Activated T-cell treated with anti-CD3 and anti-CD28 coated beads for 4 hours (primary cell): Measurements from ENCODE around the gene EHD3.
A peak's percentile ranks its signal among the peaks of the same experiment; 100 is the strongest.

Source experiments
- DNase-seq: peaks from one replicate; pipeline ENCODE4 v3.0.0-alpha.2; 2020

EHD3 gene

DNA sequence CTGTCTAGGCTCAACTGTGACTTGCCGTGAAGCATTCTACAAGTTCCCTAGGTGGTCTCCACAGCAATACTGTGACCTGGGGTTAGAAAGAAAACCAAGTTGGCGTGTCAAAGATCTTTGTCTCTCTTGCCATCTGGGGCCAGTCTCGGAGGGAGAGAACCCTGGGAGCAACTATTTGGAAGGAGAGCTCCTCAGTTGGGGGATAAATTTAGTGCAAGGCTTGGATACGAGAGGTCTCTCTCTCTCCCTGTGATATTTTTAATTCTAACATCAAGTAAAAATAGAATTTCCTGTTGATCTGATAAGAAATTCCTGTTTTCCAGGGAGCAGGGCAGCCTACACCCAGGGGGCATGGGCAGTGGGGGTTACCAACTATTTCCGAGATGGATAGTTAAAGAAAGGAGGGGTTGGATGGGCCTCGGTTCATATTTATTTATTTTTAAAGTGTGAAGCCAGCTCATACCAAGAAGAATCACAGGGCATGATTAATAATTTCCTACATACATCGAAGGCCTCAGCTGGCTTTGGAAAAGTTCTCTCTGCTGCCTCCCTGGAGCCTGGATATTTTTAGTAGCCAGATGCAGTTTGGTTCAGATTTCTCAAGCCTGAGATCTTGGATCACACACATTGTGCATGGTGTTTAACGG, 62.8 kb downstream of the EHD3 start:
- DNase-seq = no peak

DNA sequence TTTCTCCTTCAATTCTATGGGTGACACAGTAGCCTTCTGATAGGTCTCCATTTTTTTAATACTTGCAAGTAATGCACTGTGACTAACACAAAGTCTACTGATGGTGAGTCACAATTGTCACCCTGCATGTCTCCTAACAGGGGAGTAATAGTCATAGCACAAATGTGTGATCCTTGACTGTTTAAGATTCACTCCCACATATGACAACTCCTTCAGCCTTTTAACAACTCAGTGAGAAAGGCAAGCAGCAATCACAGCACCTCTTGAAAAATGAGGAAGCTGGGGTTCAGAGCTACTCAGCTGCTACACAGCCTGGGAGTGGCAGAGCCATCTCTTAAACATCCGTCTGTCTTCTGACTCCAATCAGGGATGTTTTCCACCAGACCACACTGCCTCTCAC, 63.8 kb downstream of the EHD3 start:
- DNase-seq = no peak

DNA sequence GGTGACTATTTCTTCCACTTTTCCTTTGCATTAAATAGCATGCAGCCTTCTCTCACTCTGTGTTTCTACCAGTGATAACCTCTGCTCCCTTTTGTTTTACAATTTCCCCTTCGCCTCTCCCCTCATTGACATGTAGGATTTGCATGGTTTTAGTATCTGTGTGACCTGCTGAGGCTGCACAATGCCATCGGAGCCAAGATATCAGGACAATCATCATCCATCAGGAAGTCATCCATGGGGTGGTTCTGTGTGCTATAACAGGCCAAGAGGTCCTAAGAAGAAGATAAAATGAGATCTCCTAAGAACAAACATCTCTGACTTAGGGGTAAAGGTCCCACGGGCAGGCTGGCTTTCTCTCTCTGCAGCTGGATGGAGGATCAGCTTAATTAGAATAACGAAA, 65.6 kb downstream of the EHD3 start:
- DNase-seq = no peak

DNA sequence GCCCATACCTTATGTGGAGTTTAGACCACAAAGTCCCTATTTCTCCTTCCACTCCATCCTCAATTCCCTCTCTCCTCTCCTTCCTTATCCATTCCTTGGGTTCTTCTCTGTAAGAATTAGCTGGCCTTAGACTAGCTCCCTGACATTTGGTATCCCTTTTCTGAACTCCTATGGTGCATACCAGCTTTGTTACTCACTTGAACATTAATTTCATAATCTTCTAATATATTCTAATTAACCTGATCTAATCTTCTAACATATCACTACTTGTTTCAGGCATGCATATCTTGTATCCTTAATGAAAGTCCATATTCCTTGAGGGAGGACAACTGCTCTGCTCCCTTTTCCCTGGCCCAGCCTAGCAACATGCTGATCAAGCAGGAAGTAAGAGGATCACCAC, 66.4 kb downstream of the EHD3 start:
- no peak for DNase-seq

DNA sequence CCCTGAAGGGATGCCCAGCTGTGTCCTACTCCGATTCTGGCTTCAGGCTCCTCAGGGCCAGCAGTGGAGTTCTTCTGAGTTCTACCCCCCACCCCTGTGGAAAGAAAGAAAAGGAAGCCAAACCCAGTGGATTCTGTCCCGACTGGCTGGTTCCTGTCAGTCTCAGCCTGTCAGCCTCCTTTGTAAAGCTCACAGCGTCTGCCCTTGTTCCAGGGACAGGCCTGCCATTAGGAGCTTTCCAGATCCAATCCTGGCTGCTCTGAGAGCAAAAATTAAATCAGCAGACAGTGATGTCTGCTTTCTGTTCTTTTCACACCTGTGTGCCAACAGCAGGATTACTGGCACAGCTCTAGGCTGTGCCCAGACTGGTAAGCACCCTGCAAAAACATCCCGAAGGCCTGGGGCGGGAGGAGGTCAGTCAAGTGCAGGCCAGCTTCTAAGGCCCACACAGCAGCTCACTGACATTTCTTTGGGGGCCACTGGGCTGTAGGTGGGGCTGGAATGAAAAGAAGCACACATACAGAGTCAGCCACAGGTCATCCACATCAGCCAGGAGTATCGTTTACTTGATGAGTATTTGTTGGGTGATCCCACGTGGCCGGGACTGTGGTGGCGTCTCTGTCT, 69.1 kb downstream of the EHD3 start:
- no peak for DNase-seq

DNA sequence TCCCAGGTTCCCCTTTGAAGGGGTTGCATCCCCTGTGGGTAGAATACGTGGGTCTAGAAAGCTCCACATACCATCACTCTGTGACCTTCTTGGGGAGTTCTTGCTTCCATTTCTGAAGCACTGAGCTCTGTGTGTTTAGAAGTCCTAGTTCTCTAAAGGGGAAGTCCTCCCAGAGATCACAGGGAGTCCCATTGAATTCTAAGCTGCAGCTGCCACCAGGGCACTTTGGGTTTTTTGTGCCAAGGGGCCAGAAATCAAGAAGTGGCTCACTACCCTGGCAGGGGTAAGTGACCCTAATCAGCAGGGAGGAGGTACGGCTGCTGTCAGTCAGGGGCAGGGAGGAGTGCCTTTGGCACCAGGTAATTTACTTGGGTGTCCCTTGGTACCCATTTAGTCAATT, 70.9 kb downstream of the EHD3 start:
- no peak for DNase-seq

DNA sequence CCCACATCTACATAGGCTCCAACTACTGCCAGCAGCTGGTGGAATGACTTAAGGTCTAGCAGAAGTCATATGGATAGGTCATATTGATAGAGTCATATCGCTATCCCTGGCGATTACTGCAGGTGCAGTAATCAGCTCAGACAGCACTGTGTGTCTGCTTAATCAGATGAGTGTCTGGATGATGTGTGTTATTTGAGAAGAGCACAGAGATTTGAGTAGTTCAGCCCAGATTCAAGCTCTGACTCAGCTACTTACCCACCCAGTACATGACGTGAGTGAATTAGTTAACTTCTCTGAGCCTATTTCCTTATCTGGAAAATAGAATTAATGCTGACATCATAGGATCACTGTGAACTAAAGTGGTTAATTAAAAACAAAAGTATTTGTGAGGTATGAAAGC, 78.9 kb downstream of the EHD3 start:
- no peak for DNase-seq

DNA sequence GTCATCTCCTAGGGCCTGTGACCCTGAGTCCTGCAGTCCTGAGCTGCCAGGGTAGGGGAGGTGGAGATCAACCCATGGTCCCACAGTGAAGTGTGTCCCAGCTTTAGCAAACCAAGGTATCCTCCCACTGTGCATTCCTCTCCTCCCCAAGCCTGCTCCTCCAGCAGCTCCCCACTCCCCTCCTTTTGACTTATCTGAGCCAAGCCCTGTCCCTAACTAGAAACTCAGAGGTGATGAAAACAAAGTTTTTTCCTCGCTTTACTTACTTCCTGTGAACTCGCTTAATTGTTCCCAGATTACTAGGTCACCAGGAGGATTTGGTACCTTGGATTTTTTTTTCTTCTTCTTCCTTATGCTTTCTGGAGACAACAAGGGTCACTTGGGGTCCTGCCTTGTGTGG, 80.8 kb downstream of the EHD3 start:
- no peak for DNase-seq

DNA sequence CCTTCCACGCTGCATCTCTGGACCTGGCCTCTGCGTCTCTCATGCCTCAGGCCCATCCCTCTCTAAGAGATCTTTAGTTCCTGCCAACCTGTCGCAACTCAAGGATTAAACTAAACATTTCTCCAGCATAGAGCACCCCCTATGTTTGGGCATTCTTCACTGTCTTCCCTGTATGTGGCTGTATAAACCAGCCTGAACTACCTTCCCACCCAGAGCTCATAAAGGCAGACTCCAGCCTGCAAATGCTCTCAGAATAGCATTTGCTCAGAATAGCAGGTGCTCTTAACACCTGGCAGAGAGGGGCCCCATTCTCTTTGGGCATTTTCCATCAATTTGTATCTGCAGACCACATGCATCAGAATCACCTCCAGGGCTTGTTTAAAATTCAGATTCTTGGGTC, 83.4 kb downstream of the EHD3 start:
- DNase-seq = no peak

DNA sequence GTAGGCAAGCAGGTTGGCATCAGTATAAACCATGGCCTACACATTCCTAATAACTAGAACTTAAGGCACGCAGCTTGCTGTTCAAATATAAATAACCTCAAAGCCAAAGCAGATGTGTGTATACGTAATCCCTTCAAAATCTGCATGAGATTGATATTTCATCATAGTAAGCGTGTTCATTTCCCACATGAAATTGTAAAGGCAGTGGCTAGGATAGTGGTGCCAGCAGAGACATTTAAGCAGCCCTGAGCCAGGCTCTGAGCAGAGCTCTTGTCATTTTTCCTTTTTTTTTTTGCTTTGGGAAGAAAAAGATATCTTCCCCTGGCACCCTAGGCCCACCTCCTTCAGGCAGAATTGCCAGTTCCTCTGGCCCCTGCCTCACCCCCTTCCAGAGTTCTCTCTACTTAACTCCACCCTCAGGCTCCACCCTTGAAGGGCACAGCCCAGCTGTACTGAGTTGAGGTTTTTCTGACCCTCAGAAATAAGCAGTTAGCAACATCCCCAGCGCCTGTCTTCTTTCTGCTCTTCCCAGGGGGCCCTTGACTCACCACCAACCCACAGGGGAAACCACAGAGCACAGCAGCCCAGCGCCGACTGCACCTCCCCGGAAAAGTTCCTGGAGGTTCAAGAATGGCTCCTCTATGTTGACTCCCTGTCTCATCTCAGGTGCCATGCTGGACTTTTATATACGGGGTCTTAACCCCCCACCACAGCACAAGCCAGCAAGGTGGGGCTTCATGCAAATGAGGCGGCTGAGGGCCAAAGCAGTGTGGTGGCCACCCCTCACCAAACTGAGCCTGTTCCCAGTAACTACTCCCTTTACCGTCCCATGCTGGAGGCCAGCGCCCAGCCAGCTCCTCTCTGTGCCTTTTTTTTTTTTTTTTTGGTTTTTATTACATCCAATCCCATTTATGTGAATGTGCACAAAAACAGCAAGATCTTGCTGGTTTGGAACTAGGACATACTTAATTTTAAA, 84.7 kb downstream of the EHD3 start:
- peak; percentile 19 for DNase-seq
